T-helper 1 cell treated with Interleukin-12 subunit alpha and Interleukin-12 subunit beta and Interleukin-4 antibody, amounts not matched to agents 30 ng/mL and 1 ng/mL, for 36 hours (primary cell): ENCODE measurements around the gene SPEM3. TPM values are rescaled to one million over a fixed set of nuclear protein-coding genes. Genes with fewer than 3 reads are reported as not detected.

ENCODE experiments used
- intact Hi-C: fragments of 100-400 bp; cut with micrococcal nuclease; formaldehyde crosslinking; loops from one replicate; pipeline ENCODE4 v1.15.1; 2024
- total RNA-seq: library from RNA; stranded (reverse); gene quantifications from 2 replicates; pipeline ENCODE4 v1.2.3, GENCODE V29; 2022

SPEM3 gene
- total RNA-seq, 1 donor from 2014 or later: not detected

- intact Hi-C loops: no loop called here
Observed at GRCh38 chr17:7419819-7420610, 8.6 kb upstream of the SPEM3 start, which contains the start of gene SPEM1. Gene SPEM1 (plus strand): TSS chr17:7420324. CDS start chr17:7420385, 61 bp downstream.

GRCh38 chr17:7421186-7421585 lies 7.5 kb upstream of the SPEM3 start:
- intact Hi-C loops: no loop called here

DNA sequence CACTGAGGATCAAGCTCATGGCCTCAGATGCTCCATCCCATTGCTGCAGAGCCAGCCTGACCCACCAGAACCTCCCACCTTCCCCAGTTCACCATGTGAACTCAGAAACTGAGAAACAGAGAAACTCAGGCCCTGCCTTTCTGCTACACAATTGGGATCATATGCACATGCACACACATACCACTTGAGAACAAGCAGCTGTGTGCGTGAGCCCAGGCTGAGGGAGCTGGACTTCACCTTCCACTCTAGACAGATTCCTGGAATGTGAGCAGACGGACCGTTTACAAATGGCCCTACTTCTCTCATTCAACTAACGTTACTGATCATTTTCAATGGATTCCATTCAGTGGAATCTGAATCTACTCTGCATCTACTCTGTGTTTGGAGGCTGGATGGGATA lies 5.0 kb upstream of the SPEM3 start:
- intact Hi-C loops: no loop called here

- intact Hi-C loops: no loop called here
Observed at GRCh38 chr17:7425316-7425715, 3.3 kb upstream of the SPEM3 start, which contains the start of gene SPEM2. Gene SPEM2 (plus strand): TSS chr17:7425616. CDS start chr17:7425689, 73 bp downstream.

DNA sequence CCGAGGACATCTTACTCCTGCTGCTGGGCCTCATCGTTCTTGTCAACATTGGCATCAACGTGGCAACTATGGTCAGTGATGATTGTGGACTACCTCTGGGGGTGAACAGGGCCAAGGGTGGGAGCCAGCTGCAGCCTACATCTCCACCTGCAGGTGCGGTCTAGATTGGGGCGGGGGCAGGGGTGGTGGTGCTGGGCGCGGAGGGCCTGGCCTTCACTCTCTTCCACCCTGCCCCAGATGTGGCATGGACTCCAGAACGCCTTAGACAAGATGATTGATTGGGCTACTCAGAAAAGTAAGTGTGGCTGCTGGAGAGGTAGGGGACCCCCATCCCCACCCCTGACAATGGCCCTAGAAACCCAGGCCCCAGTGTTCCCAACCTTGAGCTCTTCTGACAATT lies 2.9 kb upstream of the SPEM3 start:
- intact Hi-C loops: no loop called here

DNA sequence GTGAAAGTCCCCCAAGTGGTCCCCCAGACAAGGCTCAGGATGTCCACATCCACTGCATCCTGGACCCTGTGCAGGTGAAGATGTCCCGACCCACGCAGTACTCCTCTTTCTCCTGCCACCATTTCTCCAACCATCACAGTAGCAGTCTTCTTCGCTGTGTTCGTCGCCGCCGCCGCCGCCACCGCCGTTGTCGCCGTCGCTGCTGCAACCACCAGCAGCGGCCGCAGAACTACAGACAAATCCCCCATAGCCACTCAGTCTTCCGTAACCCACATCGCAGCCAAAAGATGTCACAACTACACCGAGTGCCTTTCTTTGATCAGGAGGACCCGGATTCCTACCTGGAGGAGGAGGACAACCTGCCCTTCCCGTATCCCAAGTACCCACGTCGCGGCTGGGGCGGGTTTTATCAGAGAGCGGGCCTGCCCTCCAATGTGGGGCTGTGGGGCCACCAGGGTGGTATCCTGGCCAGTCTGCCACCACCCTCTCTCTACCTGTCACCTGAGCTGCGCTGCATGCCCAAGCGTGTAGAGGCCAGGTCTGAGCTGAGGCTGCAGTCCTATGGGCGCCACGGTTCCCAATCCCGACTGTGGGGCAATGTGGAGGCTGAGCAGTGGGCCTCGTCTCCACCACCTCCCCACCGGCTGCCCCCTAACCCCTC lies 2.3 kb upstream of the SPEM3 start:
- intact Hi-C loops: no loop called here

DNA sequence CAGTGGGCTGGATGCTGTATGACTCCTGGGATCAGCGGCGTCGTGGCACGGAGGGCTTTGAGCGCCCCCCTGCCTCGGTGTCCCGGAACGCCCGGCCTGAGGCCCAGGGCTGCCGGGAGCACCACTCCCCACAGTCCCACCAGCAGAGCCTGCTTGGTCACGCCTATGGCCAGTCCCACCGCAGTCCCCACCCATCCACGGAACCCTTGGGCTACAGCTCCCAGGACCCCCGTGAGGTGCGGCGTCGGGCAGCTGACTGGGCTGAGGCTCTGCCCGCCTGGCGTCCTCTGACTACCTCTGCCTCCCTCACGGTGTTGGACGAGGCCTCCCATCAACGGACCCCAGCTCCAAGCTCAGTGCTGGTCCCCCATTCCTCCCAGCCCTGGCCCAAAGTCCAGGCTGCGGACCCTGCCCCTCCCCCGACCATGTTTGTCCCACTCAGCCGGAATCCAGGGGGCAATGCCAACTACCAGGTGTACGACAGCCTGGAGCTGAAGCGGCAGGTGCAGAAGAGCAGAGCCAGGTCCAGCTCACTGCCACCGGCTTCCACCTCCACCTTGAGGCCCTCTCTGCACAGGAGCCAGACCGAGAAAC lies 1.7 kb upstream of the SPEM3 start:
- intact Hi-C loops: no loop called here

DNA sequence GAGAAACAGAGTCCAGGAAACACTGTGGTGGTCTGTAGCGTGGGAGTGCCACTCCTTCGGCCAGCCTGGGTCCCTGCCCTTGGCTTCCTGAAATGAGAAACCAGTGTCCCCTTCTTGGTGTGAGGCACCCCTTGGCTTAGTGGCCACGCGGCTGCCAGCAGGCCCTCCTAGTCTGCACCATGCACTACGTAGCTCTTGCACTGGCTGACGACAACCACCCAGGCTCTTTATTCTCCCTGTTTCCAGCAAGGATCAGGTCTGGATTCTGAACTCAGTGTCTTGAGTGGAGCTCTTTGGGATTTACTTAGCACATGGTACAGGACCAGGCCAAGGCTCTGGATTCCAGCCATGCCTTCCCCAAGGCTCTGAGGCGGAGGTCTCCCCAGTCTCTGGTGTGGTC lies 1.1 kb upstream of the SPEM3 start:
- intact Hi-C loops: no loop called here

- intact Hi-C loops: no loop called here
Observed at GRCh38 chr17:7429722-7430121, 1.1 kb downstream of the SPEM3 start.

GRCh38 chr17:7431231-7431630 lies 2.6 kb downstream of the SPEM3 start:
- intact Hi-C loops: no loop called here

DNA sequence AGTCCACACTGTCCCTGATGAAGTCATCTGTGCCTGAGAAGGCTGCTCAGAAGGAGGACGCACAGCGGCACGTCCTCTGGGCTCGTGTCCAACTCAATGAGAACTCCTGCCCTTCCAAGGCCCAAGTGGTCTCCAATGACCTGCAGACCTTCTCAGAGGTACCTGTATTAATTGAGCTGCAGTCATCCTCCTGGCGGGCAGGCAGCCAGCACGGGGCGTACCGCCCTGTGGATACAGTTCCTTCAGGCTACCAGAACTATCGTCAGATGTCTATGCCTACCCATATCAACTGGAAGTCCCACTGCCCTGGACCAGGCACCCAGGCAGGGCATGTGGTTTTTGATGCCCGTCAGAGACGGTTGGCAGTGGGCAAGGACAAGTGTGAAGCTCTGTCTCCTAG lies 3.6 kb downstream of the SPEM3 start:
- intact Hi-C loops: no loop called here

- intact Hi-C loops: loop anchor here (1.0 to 2.0 kb wide), 21 partner anchors 19 to 813 kb away; partner anchors contain the start of genes ACADVL, ATP1B2, CTC1 and DLG4
Observed at GRCh38 chr17:7435676-7436555, 7.3 kb downstream of the SPEM3 start.

- intact Hi-C loops: loop anchor here (1.0 to 2.0 kb wide), 2 partner anchors 9 to 812 kb away; partner anchors contain the start of genes CHRNB1, CTC1 and PFAS
Observed at GRCh38 chr17:7436556-7437368, 8.1 kb downstream of the SPEM3 start.

GRCh38 chr17:7437369-7437863 lies 8.8 kb downstream of the SPEM3 start:
- intact Hi-C loops: loop anchor here (1.0 to 2.0 kb wide), 2 partner anchors 8 to 811 kb away; partner anchors contain the start of genes CHRNB1, CTC1 and PFAS

DNA sequence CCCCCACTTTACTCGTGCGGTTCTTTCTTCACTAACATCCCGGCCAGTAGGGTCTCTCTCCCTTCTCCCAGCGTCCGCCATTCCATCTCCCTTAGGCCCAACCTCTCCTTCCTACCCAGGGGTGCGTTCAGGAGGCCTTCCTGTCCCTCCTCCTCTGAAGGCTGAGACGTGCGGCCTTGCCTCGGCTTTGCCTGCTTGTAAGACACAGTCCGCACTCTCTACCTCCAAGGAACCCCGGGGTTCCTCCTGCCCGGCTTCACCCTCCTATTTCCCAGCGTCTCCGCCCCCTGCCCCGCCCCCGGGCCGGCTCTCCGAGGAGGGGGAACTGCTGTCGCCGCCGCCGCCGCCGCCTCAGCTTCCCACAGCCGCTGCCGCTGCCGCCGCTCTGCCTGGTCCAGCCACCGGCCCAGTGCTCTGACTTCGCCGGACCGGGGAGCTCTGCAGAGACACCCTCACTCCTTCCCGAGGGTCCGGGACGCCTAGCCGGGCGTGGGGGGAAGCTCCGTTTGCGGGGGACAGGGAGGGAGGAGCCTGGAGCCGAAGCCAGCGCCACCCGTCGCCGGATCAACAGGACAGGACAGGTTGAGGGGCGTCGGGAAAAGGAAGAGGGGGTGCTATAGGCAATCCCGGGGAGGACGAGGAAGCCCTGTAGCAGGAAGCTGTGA lies 9.4 kb downstream of the SPEM3 start:
- intact Hi-C loops: loop anchor here (1.0 to 2.0 kb wide), 2 partner anchors 7 to 811 kb away; partner anchors contain the start of genes CHRNB1, CTC1 and PFAS

- intact Hi-C loops: no loop called here
Observed at GRCh38 chr17:7438656-7439460, 10.2 kb downstream of the SPEM3 start.

GRCh38 chr17:7439462-7440112 lies 10.9 kb downstream of the SPEM3 start, which contains the start of gene FGF11:
Gene FGF11 (plus strand): TSS chr17:7439512. CDS start chr17:7439621, 109 bp downstream.
- intact Hi-C loops: no loop called here
